GM12878 (cell line): ENCODE results near the gene DTL. TPM values are rescaled to one million over a fixed set of nuclear protein-coding genes. Genes with fewer than 3 reads are reported as not detected.
A peak's percentile ranks its signal among the peaks of the same experiment; 100 is the strongest.

Experiments used
- ATAC-seq: fragments of 200-7000 bp; cut with Tn5 transposase; 3 replicates; pipeline ENCODE4 v1.9.1; 2020; ENCODE audit warnings: mild to moderate bottlenecking, moderate library complexity
- BruUV-seq: library from RNA; stranded (reverse); fragments of 400-500 nt; replicated peaks from 2 replicates; lab custom pipeline; 2021; lab: Mats Ljungman, UMichigan
- CTCF ChIA-PET: fragments of 300-600 bp; sonication (Branson Sonifier 250); formaldehyde crosslinking; extraction: SDS; loops from one replicate; lab custom pipeline; 2021; ENCODE audit warnings: inconsistent platforms; lab: Yijun Ruan, JAX
- POLR2A ChIA-PET: fragments of 350-600 bp; formaldehyde crosslinking; extraction: SDS; loops from one replicate; lab custom pipeline; 2021; ENCODE audit warnings: inconsistent platforms; lab: Charles Lee
- RAD21 ChIA-PET: fragments of 300-600 bp; sonication (Branson Sonifier 250); formaldehyde crosslinking; loops from one replicate; lab custom pipeline; 2023; ENCODE audit warnings: antibody characterized with exemption; ENCODE audit not compliant: unreplicated experiment; lab: Charles Lee
- SMC1A ChIA-PET: fragments of 300-600 bp; sonication (Branson Sonifier 250); formaldehyde crosslinking; loops from one replicate; lab custom pipeline; 2023; ENCODE audit not compliant: unreplicated experiment, uncharacterized antibody; lab: Charles Lee
- DNase-seq: peaks from one replicate; pipeline ENCODE4 v3.0.0-alpha.2; 2011; ENCODE audit warnings: low read depth, low spot score
- FAIRE-seq: peaks from 3 replicates; lab custom pipeline; 2011; peaks lifted over from hg19 to GRCh38; lab: Jason Lieb, UNC
- H2AFZ ChIP-seq: 2 replicates; pipeline ENCODE4 v1.6.0; 2011; ENCODE audit warnings: low read depth, low read length, control low read depth; ENCODE audit not compliant: control insufficient read depth
- H3K27ac ChIP-seq: 2 replicates; pipeline ENCODE4 v1.5.1; 2011; ENCODE audit warnings: control low read depth; ENCODE audit not compliant: control insufficient read depth, insufficient read depth
- H3K27me3 ChIP-seq, 2 experiments: replicated peaks in 1 of 2; 2 replicates each; pipeline versions ENCODE4 v1.6.0 to v1.6.1; 2011; ENCODE audit warnings: low read length in 1 of 2; ENCODE audit not compliant: control insufficient read depth in 2 of 2, insufficient read depth in 2 of 2
- H3K36me3 ChIP-seq, 2 experiments: 2 replicates each; pipeline ENCODE4 v1.5.1; 2011; ENCODE audit warnings: low read length in 1 of 2; ENCODE audit not compliant: control insufficient read depth in 2 of 2, insufficient read depth in 2 of 2
- H3K4me1 ChIP-seq: 2 replicates; pipeline ENCODE4 v1.6.1; 2011; ENCODE audit warnings: mild to moderate bottlenecking, low read length, moderate library complexity, mixed read lengths; ENCODE audit not compliant: control insufficient read depth, insufficient read depth
- H3K4me2 ChIP-seq: 2 replicates; pipeline ENCODE4 v1.6.0; 2011; ENCODE audit warnings: control low read depth; ENCODE audit not compliant: control insufficient read depth, insufficient read depth
- H3K4me3 ChIP-seq: fragments of 200-600 bp; sonication (generic); 2 replicates; pipeline ENCODE4 v1.5.1; 2016
- H3K79me2 ChIP-seq: 2 replicates; pipeline ENCODE4 v1.6.0; 2011; ENCODE audit warnings: low read length; ENCODE audit not compliant: control insufficient read depth, insufficient read depth
- H3K9ac ChIP-seq: 2 replicates; pipeline ENCODE4 v1.8.0; 2011; ENCODE audit warnings: low read length, control low read depth, mixed read lengths; ENCODE audit not compliant: control insufficient read depth, insufficient read depth
- H3K9me3 ChIP-seq: replicated peaks from 3 replicates; pipeline ENCODE4 v1.5.1; 2011; ENCODE audit warnings: mild to moderate bottlenecking, low read length; ENCODE audit not compliant: control insufficient read depth, insufficient read depth
- H4K20me1 ChIP-seq: 2 replicates; pipeline ENCODE4 v1.6.0; 2011; ENCODE audit not compliant: control insufficient read depth, insufficient read depth
- BRCA1 ChIP-seq: IDR thresholded peaks from 2 replicates; pipeline ENCODE4 v1.6.1; 2011; ENCODE audit warnings: low read depth, low read length, improper control_type of control experiment
- CBX3 ChIP-seq: fragments of 200-600 bp; sonication (generic); IDR thresholded peaks from 2 replicates; pipeline ENCODE4 v1.6.1; 2016; ENCODE audit warnings: low read depth, borderline replicate concordance
- CBX5 ChIP-seq: sonication (generic); IDR thresholded peaks from 2 replicates; pipeline ENCODE4 v1.6.1; 2016; ENCODE audit warnings: low read depth, moderate library complexity, mild to moderate bottlenecking, inconsistent platforms
- DPF2 ChIP-seq: fragments of 450-650 bp; IDR thresholded peaks from 2 replicates; pipeline ENCODE4 v1.6.1; 2017; ENCODE audit warnings: mild to moderate bottlenecking
- IKZF1 ChIP-seq: fragments of 450-650 bp; conservative IDR thresholded peaks from 2 replicates; pipeline ENCODE4 v1.6.1; 2017; ENCODE audit warnings: antibody characterized with exemption, mild to moderate bottlenecking
- IKZF2 ChIP-seq, 2 experiments: fragments of 450-650 bp; IDR thresholded peaks; 2 replicates each; pipeline ENCODE4 v1.6.1; 2017; ENCODE audit warnings: mild to moderate bottlenecking in 2 of 2, moderate library complexity in 2 of 2
- MXI1 ChIP-seq: fragments of 150-350 bp; IDR thresholded peaks from 2 replicates; pipeline ENCODE4 v1.6.1; 2011; ENCODE audit warnings: low read depth, mild to moderate bottlenecking, inconsistent platforms, low read length, improper control_type of control experiment
- SIN3A ChIP-seq: IDR thresholded peaks from 2 replicates; pipeline ENCODE4 v1.6.1; 2012; ENCODE audit warnings: low read depth, low read length, improper control_type of control experiment
- ZNF687 ChIP-seq: fragments of 450-650 bp; IDR thresholded peaks from 2 replicates; pipeline ENCODE4 v1.6.1; 2017; ENCODE audit warnings: mild to moderate bottlenecking, moderate library complexity
- WGBS: methylation state at CpG from one replicate; pipeline ENCODE4 v1.1.6; 2016; ENCODE audit warnings: low lambda C conversion rate; ENCODE audit not compliant: insufficient replicate concordance, insufficient coverage; ENCODE audit errors: missing lambda C conversion rate; 5-methylcytosine and 5-hydroxymethylcytosine counted together
- in situ Hi-C: fragments of 300-500 bp; cut with MboI; formaldehyde crosslinking; loops from 9 replicates; pipeline ENCODE4 v1.14.3; 2018; ENCODE audit warnings: mixed read lengths
- intact Hi-C: fragments of 100-400 bp; cut with micrococcal nuclease; formaldehyde crosslinking; loops from one replicate; pipeline ENCODE4 v1.14.2; 2022; ENCODE audit not compliant: unreplicated experiment
- polyA plus RNA-seq, 11 experiments: library from polyadenylated mRNA; depleted of rRNA in 4 of 11; unstranded in 6 of 11; stranded (reverse) in 5 of 11; fragments of >200 nt; fragmentation: Nextera tagmentation in 4 of 11; fragmentation: Illumina TruSeq in 1 of 11; extraction: Ambion mirVana in 4 of 11; extraction: Trizol in 1 of 11; gene quantifications; 1 replicate in 1 of 11; 2 replicates in 10 of 11; pipeline versions ENCODE4 v1.2.1 to v1.2.3, GENCODE V29; 2011 to 2016; ENCODE audit warnings: inconsistent platforms in 2 of 11, missing spikeins in 2 of 11, low read depth in 1 of 11
- total RNA-seq, 4 experiments: library from RNA; depleted of rRNA in 3 of 4; stranded (reverse); fragments of >200 nt in 3 of 4; fragmentation: Illumina TruSeq in 1 of 4; extraction: Trizol in 1 of 4; gene quantifications; 2 replicates each; pipeline versions ENCODE4 v1.2.1 to v1.2.3, GENCODE V29; 2013 to 2021
- TF ChIP-seq, protein P1 (sequence below): fragments of 450-650 bp; IDR thresholded peaks from 2 replicates; pipeline ENCODE4 v1.6.1; 2018; ENCODE audit warnings: mild to moderate bottlenecking, low read depth, moderate library complexity; ENCODE audit not compliant: partially characterized antibody
- TF ChIP-seq, protein P2 (sequence below): fragments of 450-650 bp; IDR thresholded peaks from 2 replicates; pipeline ENCODE4 v1.6.1; 2016; ENCODE audit warnings: mild to moderate bottlenecking

Gene DTL
- total and polyA plus RNA-seq, 10 of the 15 experiments (the other 5 are each of a cell fraction or from before 2014, with no cell fraction given), result 24.1 to 73.4 (median 52.2) TPM

- TF ChIP-seq, protein P1, sequence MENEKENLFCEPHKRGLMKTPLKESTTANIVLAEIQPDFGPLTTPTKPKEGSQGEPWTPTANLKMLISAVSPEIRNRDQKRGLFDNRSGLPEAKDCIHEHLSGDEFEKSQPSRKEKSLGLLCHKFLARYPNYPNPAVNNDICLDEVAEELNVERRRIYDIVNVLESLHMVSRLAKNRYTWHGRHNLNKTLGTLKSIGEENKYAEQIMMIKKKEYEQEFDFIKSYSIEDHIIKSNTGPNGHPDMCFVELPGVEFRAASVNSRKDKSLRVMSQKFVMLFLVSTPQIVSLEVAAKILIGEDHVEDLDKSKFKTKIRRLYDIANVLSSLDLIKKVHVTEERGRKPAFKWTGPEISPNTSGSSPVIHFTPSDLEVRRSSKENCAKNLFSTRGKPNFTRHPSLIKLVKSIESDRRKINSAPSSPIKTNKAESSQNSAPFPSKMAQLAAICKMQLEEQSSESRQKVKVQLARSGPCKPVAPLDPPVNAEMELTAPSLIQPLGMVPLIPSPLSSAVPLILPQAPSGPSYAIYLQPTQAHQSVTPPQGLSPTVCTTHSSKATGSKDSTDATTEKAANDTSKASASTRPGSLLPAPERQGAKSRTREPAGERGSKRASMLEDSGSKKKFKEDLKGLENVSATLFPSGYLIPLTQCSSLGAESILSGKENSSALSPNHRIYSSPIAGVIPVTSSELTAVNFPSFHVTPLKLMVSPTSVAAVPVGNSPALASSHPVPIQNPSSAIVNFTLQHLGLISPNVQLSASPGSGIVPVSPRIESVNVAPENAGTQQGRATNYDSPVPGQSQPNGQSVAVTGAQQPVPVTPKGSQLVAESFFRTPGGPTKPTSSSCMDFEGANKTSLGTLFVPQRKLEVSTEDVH, result peak; percentile 100
- TF ChIP-seq IKZF1 (peak; percentile 98), SIN3A (peak; percentile 99), BRCA1 (no peak)
- TF ChIP-seq, all 136 proteins: peak for 70
Observed at GRCh38 chr1:212035123-212035834, at the start of gene DTL, which contains the start of gene INTS7 (continued).

- H3K9ac ChIP-seq, result no peak overlapping the region
- POLR2A ChIA-PET, result interaction anchor here (0.6 to 4.8 kb wide), 7 partner anchors 18 to 289 kb away, joined by 3 to 38 read pairs (median 5); no protein-coding TSS in a partner anchor
- DNase-seq, result peak; percentile 27
- SMC1A ChIA-PET, result interaction anchor here (0.8 to 3.9 kb wide), 23 partner anchors 10 to 306 kb away, joined by 3 to 53 read pairs (median 6); partner anchors contain the start of genes DTL and INTS7
- under 1% methylated on average over 7 of the region's 7 CpGs for WGBS
- ATAC-seq, result no peak
- no peak overlapping the region for H2AFZ ChIP-seq
- H3K4me3 ChIP-seq, result no peak overlapping the region
- no peaks in the 10 kb centered on the region; the same call in 1 of the 3 replicates for H3K9me3 ChIP-seq
- BruUV-seq, result no TSS peak
- H3K27ac ChIP-seq, result peak overlapping the region; percentile 88
- RAD21 ChIA-PET, result interaction anchor here (0.6 to 3.8 kb wide), 16 partner anchors 14 to 306 kb away, joined by 3 to 57 read pairs (median 6); partner anchors contain the start of genes DTL and INTS7
- H3K36me3 ChIP-seq, result peaks cover 0 to 23% of the 10 kb centered on the region in 2 experiments
- no peaks in the 10 kb centered on the region for H4K20me1 ChIP-seq
- in situ Hi-C loops (no loop called here), intact Hi-C loops (loop anchor here (5.0 kb wide), 2 partner anchors 49 to 289 kb away; no protein-coding TSS in a partner anchor)
- CTCF ChIA-PET, result interaction anchor here (1.0 to 4.2 kb wide), 12 partner anchors 23 to 306 kb away, joined by 3 to 32 read pairs (median 4); partner anchors contain the start of genes DTL and INTS7
- no peaks in the 10 kb centered on the region for H3K79me2 ChIP-seq
- H3K27me3 ChIP-seq, result no peaks in the 10 kb centered on the region
- no peak for FAIRE-seq
- peaks cover 16% of the 10 kb centered on the region for H3K4me1 ChIP-seq
- 0 out of 2 replicates have a peak overlapping the region, but pooled peaks have one; percentile 38 for H3K4me2 ChIP-seq
- TF ChIP-seq CBX5, result no peak
- TF ChIP-seq DPF2, result 0 out of 2 replicates have a peak, but pooled peaks have one; percentile 19
- peak; percentile 22; the same call in 1 of the 2 replicates for TF ChIP-seq ZNF687
- TF ChIP-seq IKZF2 (IDR thresholded peaks at IDR 0.05), result peak in 1 of 2 experiments; percentile 29; a peak in 1 of 4 replicates
- no peak for TF ChIP-seq MXI1
- TF ChIP-seq, protein P2, sequence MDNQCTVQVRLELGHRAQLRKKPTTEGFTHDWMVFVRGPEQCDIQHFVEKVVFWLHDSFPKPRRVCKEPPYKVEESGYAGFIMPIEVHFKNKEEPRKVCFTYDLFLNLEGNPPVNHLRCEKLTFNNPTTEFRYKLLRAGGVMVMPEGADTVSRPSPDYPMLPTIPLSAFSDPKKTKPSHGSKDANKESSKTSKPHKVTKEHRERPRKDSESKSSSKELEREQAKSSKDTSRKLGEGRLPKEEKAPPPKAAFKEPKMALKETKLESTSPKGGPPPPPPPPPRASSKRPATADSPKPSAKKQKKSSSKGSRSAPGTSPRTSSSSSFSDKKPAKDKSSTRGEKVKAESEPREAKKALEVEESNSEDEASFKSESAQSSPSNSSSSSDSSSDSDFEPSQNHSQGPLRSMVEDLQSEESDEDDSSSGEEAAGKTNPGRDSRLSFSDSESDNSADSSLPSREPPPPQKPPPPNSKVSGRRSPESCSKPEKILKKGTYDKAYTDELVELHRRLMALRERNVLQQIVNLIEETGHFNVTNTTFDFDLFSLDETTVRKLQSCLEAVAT, result 0 out of 2 replicates have a peak, but pooled peaks have one; percentile 30
- no peak for TF ChIP-seq CBX3
Observed at GRCh38 chr1:211986628-211987254, 48.8 kb upstream of the DTL start.
